WTC11 (cell line): ENCODE measurements around the gene ERC2. TPM values are rescaled to one million over a fixed set of nuclear protein-coding genes. Genes with fewer than 3 reads are reported as not detected.

Experiments used
- ATAC-seq: fragments of 200-7000 bp; cut with Tn5 transposase; 2 replicates; pipeline ENCODE4 v1.10.0; 2021; ENCODE audit warnings: mild to moderate bottlenecking, moderate library complexity
- CTCF ChIA-PET: fragments of 300-600 bp; sonication (Branson Sonifier 250); formaldehyde crosslinking; loops from one replicate; lab custom pipeline; 2021; ENCODE audit warnings: antibody characterized with exemption; lab: Charles Lee
- POLR2A ChIA-PET: fragments of 350-600 bp; sonication (Branson Sonifier 250); formaldehyde crosslinking; loops from one replicate; lab custom pipeline; 2021; ENCODE audit warnings: antibody characterized with exemption; lab: Charles Lee
- DNase-seq: peaks from one replicate; pipeline ENCODE4 v3.0.0; 2021; ENCODE audit warnings: low spot score
- H3K27ac Mint-ChIP-seq: 2 replicates; pipeline ENCODE4 v1.8.0; 2021; ENCODE audit warnings: mixed read lengths
- H3K27me3 Mint-ChIP-seq: 2 replicates; pipeline ENCODE4 v1.8.0; 2021; ENCODE audit warnings: low read depth, mild to moderate bottlenecking, moderate library complexity, mixed read lengths
- H3K36me3 Mint-ChIP-seq: 2 replicates; pipeline ENCODE4 v1.8.0; 2021; ENCODE audit warnings: mixed read lengths
- H3K4me1 Mint-ChIP-seq: 2 replicates; pipeline ENCODE4 v1.8.0; 2022; ENCODE audit warnings: mixed read lengths
- H3K4me3 Mint-ChIP-seq: 2 replicates; pipeline ENCODE4 v1.8.0; 2021; ENCODE audit warnings: mild to moderate bottlenecking, moderate library complexity, mixed read lengths
- H3K9me3 Mint-ChIP-seq: 2 replicates; pipeline ENCODE4 v1.8.0; 2021; ENCODE audit warnings: mixed read lengths
- ATF2 ChIP-seq: sonication (generic); formaldehyde crosslinking; IDR thresholded peaks from 2 replicates; pipeline ENCODE4 v1.8.1; 2022; ENCODE audit warnings: low read depth, missing genetic modification reagents, borderline replicate concordance
- CREB1 ChIP-seq: sonication (generic); formaldehyde crosslinking; IDR thresholded peaks from 2 replicates; pipeline ENCODE4 v1.8.0; 2023; ENCODE audit warnings: mild to moderate bottlenecking, missing genetic modification reagents
- E2F1 ChIP-seq: sonication (generic); formaldehyde crosslinking; IDR thresholded peaks from 2 replicates; pipeline ENCODE4 v1.8.0; 2022; ENCODE audit warnings: mild to moderate bottlenecking, missing genetic modification reagents
- EMX1 ChIP-seq: fragments of 250-450 bp; sonication (Bioruptor Pico); IDR thresholded peaks from 2 replicates; pipeline ENCODE4 v1.8.0; 2021; ENCODE audit warnings: mild to moderate bottlenecking
- ESRRA ChIP-seq: sonication (generic); formaldehyde crosslinking; IDR thresholded peaks from 2 replicates; pipeline ENCODE4 v1.8.1; 2022; ENCODE audit warnings: mild to moderate bottlenecking, missing genetic modification reagents, borderline replicate concordance
- ETV6 ChIP-seq: sonication (generic); formaldehyde crosslinking; IDR thresholded peaks from 2 replicates; pipeline ENCODE4 v1.8.1; 2022; ENCODE audit warnings: mild to moderate bottlenecking, missing genetic modification reagents
- FOXP1 ChIP-seq: sonication (generic); formaldehyde crosslinking; IDR thresholded peaks from 2 replicates; pipeline ENCODE4 v1.8.0; 2022; ENCODE audit warnings: missing genetic modification reagents, mild to moderate bottlenecking, moderate library complexity, borderline replicate concordance
- HMGA2 ChIP-seq: fragments of 250-450 bp; sonication (Bioruptor Pico); IDR thresholded peaks from 2 replicates; pipeline ENCODE4 v1.4.0; 2021; ENCODE audit warnings: mild to moderate bottlenecking, moderate library complexity
- JAZF1 ChIP-seq: fragments of 250-450 bp; sonication (Bioruptor Pico); IDR thresholded peaks from 2 replicates; pipeline ENCODE4 v1.9.0; 2021; ENCODE audit warnings: moderate library complexity, mild to moderate bottlenecking, inconsistent platforms
- JUN ChIP-seq: sonication (generic); formaldehyde crosslinking; IDR thresholded peaks from 2 replicates; pipeline ENCODE4 v1.8.0; 2023; ENCODE audit warnings: mild to moderate bottlenecking, missing genetic modification reagents
- MXD4 ChIP-seq: fragments of 250-450 bp; sonication (Bioruptor Pico); IDR thresholded peaks from 2 replicates; pipeline ENCODE4 v1.8.0; 2021; ENCODE audit warnings: mild to moderate bottlenecking, moderate library complexity, borderline replicate concordance
- MYBL2 ChIP-seq: sonication (generic); formaldehyde crosslinking; IDR thresholded peaks from 2 replicates; pipeline ENCODE4 v1.8.1; 2023; ENCODE audit warnings: mild to moderate bottlenecking, moderate library complexity, missing genetic modification reagents
- NFATC4 ChIP-seq: fragments of 250-450 bp; sonication (Bioruptor Pico); IDR thresholded peaks from 2 replicates; pipeline ENCODE4 v1.9.0; 2021; ENCODE audit warnings: mild to moderate bottlenecking
- NFE2L1 ChIP-seq: sonication (generic); formaldehyde crosslinking; IDR thresholded peaks from 2 replicates; pipeline ENCODE4 v1.8.1; 2023; ENCODE audit warnings: missing genetic modification reagents
- NFYB ChIP-seq: sonication (generic); formaldehyde crosslinking; conservative IDR thresholded peaks from 2 replicates; pipeline ENCODE4 v1.8.0; 2022; ENCODE audit warnings: low read depth, missing genetic modification reagents
- NR3C1 ChIP-seq: sonication (generic); formaldehyde crosslinking; conservative IDR thresholded peaks from 2 replicates; pipeline ENCODE4 v1.8.1; 2023; ENCODE audit warnings: low read depth, mild to moderate bottlenecking, missing genetic modification reagents
- PRDM15 ChIP-seq: sonication (generic); formaldehyde crosslinking; IDR thresholded peaks from 2 replicates; pipeline ENCODE4 v1.8.0; 2022; ENCODE audit warnings: missing genetic modification reagents
- RELA ChIP-seq: sonication (generic); formaldehyde crosslinking; IDR thresholded peaks from 2 replicates; pipeline ENCODE4 v1.8.1; 2022; ENCODE audit warnings: missing genetic modification reagents, mild to moderate bottlenecking, borderline replicate concordance
- SMAD3 ChIP-seq: sonication (generic); formaldehyde crosslinking; IDR thresholded peaks from 2 replicates; pipeline ENCODE4 v1.8.0; 2022; ENCODE audit warnings: missing genetic modification reagents, mild to moderate bottlenecking, borderline replicate concordance
- SMAD4 ChIP-seq: sonication (generic); formaldehyde crosslinking; IDR thresholded peaks from 2 replicates; pipeline ENCODE4 v1.8.0; 2022; ENCODE audit warnings: mild to moderate bottlenecking, missing genetic modification reagents
- TCF7 ChIP-seq: sonication (generic); formaldehyde crosslinking; IDR thresholded peaks from 2 replicates; pipeline ENCODE4 v1.8.0; 2022; ENCODE audit warnings: mild to moderate bottlenecking, low read depth, missing genetic modification reagents, moderate library complexity
- TEAD4 ChIP-seq: sonication (generic); formaldehyde crosslinking; IDR thresholded peaks from 2 replicates; pipeline ENCODE4 v1.8.0; 2022; ENCODE audit warnings: mild to moderate bottlenecking, missing genetic modification reagents
- ZNF138 ChIP-seq: sonication (generic); formaldehyde crosslinking; conservative IDR thresholded peaks from 2 replicates; pipeline ENCODE4 v1.8.1; 2022; ENCODE audit warnings: mild to moderate bottlenecking, moderate library complexity, missing genetic modification reagents
- ZNF423 ChIP-seq: fragments of 250-450 bp; sonication (Bioruptor Pico); IDR thresholded peaks from 2 replicates; pipeline ENCODE4 v2.1.2; 2022; ENCODE audit warnings: mild to moderate bottlenecking, moderate library complexity
- ZNF512 ChIP-seq: sonication (generic); formaldehyde crosslinking; IDR thresholded peaks from 2 replicates; pipeline ENCODE4 v1.8.1; 2022; ENCODE audit warnings: missing genetic modification reagents, borderline replicate concordance
- total RNA-seq: library from RNA; stranded (reverse); gene quantifications from 3 replicates; pipeline ENCODE4 v1.2.3, GENCODE V29; 2021
- TF ChIP-seq, protein P1 (sequence below): sonication (generic); formaldehyde crosslinking; IDR thresholded peaks from 2 replicates; pipeline ENCODE4 v1.8.0; 2022; ENCODE audit warnings: mild to moderate bottlenecking, missing genetic modification reagents
- TF ChIP-seq, protein P2 (sequence below): sonication (generic); formaldehyde crosslinking; IDR thresholded peaks from 2 replicates; pipeline ENCODE4 v1.8.1; 2023; ENCODE audit warnings: mild to moderate bottlenecking, missing genetic modification reagents

ERC2 gene
- total RNA-seq, 1 experiment from 2014 or later = 23.5 TPM

- no peak for DNase-seq
- TF ChIP-seq EMX1 (CRISPR knock-in tag) (no peak), CREB1 (CRISPR knock-in tag) (no peak), ZNF512 (CRISPR knock-in tag) (no peak), NR3C1 (CRISPR knock-in tag) (no peak), NFE2L1 (no peak), E2F1 (CRISPR knock-in tag) (no peak), ZNF423 (CRISPR knock-in tag) (no peak), FOXP1 (no peak), MYBL2 (no peak), MXD4 (no peak), ATF2 (CRISPR knock-in tag) (no peak), HMGA2 (no peak), ETV6 (CRISPR knock-in tag) (no peak), TCF7 (CRISPR knock-in tag) (no peak), RELA (no peak)
- TF ChIP-seq, protein P1, sequence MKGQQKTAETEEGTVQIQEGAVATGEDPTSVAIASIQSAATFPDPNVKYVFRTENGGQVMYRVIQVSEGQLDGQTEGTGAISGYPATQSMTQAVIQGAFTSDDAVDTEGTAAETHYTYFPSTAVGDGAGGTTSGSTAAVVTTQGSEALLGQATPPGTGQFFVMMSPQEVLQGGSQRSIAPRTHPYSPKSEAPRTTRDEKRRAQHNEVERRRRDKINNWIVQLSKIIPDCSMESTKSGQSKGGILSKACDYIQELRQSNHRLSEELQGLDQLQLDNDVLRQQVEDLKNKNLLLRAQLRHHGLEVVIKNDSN (CRISPR knock-in tag) = no peak
- TF ChIP-seq, all 79 proteins: peak for 0
- Mint-ChIP-seq H3K9me3 (no peaks in the 10 kb centered on the region), H3K27me3 (no peaks in the 10 kb centered on the region), H3K4me1 (peaks cover 19% of the 10 kb centered on the region), H3K4me3 (no peak overlapping the region), H3K36me3 (no peaks in the 10 kb centered on the region), H3K27ac (no peak overlapping the region)
- no peak for ATAC-seq
- ChIA-PET CTCF (interaction anchor here (1.6 to 2.0 kb wide), 2 partner anchors 15 to 18 kb away, joined by 5 to 6 read pairs; no protein-coding TSS in a partner anchor), POLR2A (no interaction called here)
These were observed 608.1 kb downstream of the ERC2 start for GRCh38 chr3:55860049-55860721.

- CTCF ChIA-PET = interaction anchor here (1.2 to 1.6 kb wide), 2 partner anchors 19 to 40 kb away, joined by 3 to 5 read pairs; no protein-coding TSS in a partner anchor
- Mint-ChIP-seq H3K4me1 (peaks cover 27% of the 10 kb centered on the region), H3K27ac (no peak overlapping the region), H3K27me3 (no peaks in the 10 kb centered on the region), H3K9me3 (no peaks in the 10 kb centered on the region), H3K4me3 (no peak overlapping the region), H3K36me3 (no peaks in the 10 kb centered on the region)
- ATAC-seq = 0 out of 2 replicates have a peak, but pooled peaks have one; percentile 26
- POLR2A ChIA-PET = no interaction called here
- no peak for DNase-seq
- TF ChIP-seq PRDM15 (CRISPR knock-in tag) = no peak
- no peak for TF ChIP-seq HMGA2
- TF ChIP-seq SMAD4 (CRISPR knock-in tag) = no peak
- TF ChIP-seq TEAD4 = no peak
- TF ChIP-seq, protein P2, sequence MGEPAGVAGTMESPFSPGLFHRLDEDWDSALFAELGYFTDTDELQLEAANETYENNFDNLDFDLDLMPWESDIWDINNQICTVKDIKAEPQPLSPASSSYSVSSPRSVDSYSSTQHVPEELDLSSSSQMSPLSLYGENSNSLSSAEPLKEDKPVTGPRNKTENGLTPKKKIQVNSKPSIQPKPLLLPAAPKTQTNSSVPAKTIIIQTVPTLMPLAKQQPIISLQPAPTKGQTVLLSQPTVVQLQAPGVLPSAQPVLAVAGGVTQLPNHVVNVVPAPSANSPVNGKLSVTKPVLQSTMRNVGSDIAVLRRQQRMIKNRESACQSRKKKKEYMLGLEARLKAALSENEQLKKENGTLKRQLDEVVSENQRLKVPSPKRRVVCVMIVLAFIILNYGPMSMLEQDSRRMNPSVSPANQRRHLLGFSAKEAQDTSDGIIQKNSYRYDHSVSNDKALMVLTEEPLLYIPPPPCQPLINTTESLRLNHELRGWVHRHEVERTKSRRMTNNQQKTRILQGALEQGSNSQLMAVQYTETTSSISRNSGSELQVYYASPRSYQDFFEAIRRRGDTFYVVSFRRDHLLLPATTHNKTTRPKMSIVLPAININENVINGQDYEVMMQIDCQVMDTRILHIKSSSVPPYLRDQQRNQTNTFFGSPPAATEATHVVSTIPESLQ (CRISPR knock-in tag) = no peak
- TF ChIP-seq ESRRA (CRISPR knock-in tag) = no peak
- TF ChIP-seq NFYB (CRISPR knock-in tag) = no peak
- no peak for TF ChIP-seq JUN
- TF ChIP-seq JAZF1 (CRISPR knock-in tag) = no peak
- TF ChIP-seq ZNF138 (CRISPR knock-in tag) = no peak
- no peak for TF ChIP-seq NFATC4 (CRISPR knock-in tag)
- TF ChIP-seq SMAD3 (CRISPR knock-in tag) = no peak
These were observed 609.0 kb downstream of the ERC2 start for GRCh38 chr3:55859305-55859704.
